Measurements from ENCODE around the gene GOT1. TPM values are rescaled to one million over a fixed set of nuclear protein-coding genes. Genes with fewer than 3 reads are reported as not detected.

The GOT1 gene
- total and polyA plus RNA-seq, 2 experiments from 2014 or later, result 36.8 to 37.7 TPM

DNA sequence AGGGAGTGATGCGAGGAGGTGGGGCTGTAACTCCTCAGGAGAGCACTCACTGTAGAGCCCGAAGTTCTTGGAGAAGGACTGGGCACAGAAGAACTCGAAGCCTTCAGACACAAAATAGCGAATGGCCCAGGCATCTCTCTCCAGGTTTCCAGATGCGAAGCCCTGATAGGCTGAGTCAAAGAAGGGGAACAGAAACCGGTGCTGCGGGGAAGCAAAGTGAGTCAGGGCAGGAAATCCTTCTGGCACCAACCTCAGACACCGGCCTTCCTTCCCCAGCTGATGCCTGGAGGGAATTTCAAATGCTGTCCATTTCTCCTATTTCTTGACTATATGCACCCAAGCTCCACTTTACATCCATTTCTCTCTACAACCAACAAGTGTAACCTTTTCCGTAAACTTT, 26.8 kb downstream of the GOT1 start:
- peaks cover 56% of the 10 kb centered on the region for H3K36me3 Mint-ChIP-seq (ENCODE audit: low read depth)
- TF ChIP-seq ZNF114 (CRISPR knock-in tag; IDR thresholded peaks at IDR 0.05) (no peak), CREB1 (CRISPR knock-in tag; IDR thresholded peaks at IDR 0.05; ENCODE audit: low read depth) (no peak), EZH2 (IDR thresholded peaks at IDR 0.05; ENCODE audit: low read depth, unreplicated experiment) (no peak), ZNF331 (CRISPR knock-in tag; IDR thresholded peaks at IDR 0.05; ENCODE audit: low read depth) (no peak), NANOG (IDR thresholded peaks at IDR 0.05; ENCODE audit: borderline replicate concordance) (no peak), STAT1 (IDR thresholded peaks at IDR 0.05; ENCODE audit: unreplicated experiment) (no peak), JUNB (IDR thresholded peaks at IDR 0.05; ENCODE audit: unreplicated experiment) (no peak), EZH2phosphoT487 (IDR thresholded peaks at IDR 0.05; ENCODE audit: unreplicated experiment) (no peak), POLR2AphosphoS5 (IDR thresholded peaks at IDR 0.05; ENCODE audit: low read depth) (no peak)
- TF ChIP-seq, protein P1, sequence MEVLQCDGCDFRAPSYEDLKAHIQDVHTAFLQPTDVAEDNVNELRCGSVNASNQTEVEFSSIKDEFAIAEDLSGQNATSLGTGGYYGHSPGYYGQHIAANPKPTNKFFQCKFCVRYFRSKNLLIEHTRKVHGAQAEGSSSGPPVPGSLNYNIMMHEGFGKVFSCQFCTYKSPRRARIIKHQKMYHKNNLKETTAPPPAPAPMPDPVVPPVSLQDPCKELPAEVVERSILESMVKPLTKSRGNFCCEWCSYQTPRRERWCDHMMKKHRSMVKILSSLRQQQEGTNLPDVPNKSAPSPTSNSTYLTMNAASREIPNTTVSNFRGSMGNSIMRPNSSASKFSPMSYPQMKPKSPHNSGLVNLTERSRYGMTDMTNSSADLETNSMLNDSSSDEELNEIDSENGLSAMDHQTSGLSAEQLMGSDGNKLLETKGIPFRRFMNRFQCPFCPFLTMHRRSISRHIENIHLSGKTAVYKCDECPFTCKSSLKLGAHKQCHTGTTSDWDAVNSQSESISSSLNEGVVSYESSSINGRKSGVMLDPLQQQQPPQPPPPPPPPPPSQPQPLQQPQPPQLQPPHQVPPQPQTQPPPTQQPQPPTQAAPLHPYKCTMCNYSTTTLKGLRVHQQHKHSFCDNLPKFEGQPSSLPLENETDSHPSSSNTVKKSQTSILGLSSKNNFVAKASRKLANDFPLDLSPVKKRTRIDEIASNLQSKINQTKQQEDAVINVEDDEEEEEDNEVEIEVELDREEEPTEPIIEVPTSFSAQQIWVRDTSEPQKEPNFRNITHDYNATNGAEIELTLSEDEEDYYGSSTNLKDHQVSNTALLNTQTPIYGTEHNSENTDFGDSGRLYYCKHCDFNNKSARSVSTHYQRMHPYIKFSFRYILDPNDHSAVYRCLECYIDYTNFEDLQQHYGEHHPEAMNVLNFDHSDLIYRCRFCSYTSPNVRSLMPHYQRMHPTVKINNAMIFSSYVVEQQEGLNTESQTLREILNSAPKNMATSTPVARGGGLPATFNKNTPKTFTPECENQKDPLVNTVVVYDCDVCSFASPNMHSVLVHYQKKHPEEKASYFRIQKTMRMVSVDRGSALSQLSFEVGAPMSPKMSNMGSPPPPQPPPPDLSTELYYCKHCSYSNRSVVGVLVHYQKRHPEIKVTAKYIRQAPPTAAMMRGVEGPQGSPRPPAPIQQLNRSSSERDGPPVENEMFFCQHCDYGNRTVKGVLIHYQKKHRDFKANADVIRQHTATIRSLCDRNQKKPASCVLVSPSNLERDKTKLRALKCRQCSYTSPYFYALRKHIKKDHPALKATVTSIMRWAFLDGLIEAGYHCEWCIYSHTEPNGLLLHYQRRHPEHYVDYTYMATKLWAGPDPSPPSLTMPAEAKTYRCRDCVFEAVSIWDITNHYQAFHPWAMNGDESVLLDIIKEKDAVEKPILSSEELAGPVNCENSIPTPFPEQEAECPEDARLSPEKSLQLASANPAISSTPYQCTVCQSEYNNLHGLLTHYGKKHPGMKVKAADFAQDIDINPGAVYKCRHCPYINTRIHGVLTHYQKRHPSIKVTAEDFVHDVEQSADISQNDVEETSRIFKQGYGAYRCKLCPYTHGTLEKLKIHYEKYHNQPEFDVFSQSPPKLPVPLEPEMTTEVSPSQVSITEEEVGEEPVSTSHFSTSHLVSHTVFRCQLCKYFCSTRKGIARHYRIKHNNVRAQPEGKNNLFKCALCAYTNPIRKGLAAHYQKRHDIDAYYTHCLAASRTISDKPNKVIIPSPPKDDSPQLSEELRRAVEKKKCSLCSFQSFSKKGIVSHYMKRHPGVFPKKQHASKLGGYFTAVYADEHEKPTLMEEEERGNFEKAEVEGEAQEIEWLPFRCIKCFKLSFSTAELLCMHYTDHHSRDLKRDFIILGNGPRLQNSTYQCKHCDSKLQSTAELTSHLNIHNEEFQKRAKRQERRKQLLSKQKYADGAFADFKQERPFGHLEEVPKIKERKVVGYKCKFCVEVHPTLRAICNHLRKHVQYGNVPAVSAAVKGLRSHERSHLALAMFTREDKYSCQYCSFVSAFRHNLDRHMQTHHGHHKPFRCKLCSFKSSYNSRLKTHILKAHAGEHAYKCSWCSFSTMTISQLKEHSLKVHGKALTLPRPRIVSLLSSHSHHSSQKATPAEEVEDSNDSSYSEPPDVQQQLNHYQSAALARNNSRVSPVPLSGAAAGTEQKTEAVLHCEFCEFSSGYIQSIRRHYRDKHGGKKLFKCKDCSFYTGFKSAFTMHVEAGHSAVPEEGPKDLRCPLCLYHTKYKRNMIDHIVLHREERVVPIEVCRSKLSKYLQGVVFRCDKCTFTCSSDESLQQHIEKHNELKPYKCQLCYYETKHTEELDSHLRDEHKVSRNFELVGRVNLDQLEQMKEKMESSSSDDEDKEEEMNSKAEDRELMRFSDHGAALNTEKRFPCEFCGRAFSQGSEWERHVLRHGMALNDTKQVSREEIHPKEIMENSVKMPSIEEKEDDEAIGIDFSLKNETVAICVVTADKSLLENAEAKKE (CRISPR knock-in tag; IDR thresholded peaks at IDR 0.05), result no peak
- TF ChIP-seq, protein P2, sequence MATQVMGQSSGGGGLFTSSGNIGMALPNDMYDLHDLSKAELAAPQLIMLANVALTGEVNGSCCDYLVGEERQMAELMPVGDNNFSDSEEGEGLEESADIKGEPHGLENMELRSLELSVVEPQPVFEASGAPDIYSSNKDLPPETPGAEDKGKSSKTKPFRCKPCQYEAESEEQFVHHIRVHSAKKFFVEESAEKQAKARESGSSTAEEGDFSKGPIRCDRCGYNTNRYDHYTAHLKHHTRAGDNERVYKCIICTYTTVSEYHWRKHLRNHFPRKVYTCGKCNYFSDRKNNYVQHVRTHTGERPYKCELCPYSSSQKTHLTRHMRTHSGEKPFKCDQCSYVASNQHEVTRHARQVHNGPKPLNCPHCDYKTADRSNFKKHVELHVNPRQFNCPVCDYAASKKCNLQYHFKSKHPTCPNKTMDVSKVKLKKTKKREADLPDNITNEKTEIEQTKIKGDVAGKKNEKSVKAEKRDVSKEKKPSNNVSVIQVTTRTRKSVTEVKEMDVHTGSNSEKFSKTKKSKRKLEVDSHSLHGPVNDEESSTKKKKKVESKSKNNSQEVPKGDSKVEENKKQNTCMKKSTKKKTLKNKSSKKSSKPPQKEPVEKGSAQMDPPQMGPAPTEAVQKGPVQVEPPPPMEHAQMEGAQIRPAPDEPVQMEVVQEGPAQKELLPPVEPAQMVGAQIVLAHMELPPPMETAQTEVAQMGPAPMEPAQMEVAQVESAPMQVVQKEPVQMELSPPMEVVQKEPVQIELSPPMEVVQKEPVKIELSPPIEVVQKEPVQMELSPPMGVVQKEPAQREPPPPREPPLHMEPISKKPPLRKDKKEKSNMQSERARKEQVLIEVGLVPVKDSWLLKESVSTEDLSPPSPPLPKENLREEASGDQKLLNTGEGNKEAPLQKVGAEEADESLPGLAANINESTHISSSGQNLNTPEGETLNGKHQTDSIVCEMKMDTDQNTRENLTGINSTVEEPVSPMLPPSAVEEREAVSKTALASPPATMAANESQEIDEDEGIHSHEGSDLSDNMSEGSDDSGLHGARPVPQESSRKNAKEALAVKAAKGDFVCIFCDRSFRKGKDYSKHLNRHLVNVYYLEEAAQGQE (IDR thresholded peaks at IDR 0.05; ENCODE audit: unreplicated experiment), result no peak
- TF ChIP-seq, protein P3, sequence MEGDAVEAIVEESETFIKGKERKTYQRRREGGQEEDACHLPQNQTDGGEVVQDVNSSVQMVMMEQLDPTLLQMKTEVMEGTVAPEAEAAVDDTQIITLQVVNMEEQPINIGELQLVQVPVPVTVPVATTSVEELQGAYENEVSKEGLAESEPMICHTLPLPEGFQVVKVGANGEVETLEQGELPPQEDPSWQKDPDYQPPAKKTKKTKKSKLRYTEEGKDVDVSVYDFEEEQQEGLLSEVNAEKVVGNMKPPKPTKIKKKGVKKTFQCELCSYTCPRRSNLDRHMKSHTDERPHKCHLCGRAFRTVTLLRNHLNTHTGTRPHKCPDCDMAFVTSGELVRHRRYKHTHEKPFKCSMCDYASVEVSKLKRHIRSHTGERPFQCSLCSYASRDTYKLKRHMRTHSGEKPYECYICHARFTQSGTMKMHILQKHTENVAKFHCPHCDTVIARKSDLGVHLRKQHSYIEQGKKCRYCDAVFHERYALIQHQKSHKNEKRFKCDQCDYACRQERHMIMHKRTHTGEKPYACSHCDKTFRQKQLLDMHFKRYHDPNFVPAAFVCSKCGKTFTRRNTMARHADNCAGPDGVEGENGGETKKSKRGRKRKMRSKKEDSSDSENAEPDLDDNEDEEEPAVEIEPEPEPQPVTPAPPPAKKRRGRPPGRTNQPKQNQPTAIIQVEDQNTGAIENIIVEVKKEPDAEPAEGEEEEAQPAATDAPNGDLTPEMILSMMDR (conservative IDR thresholded peaks at IDR 0.05; ENCODE audit: low read depth in 2 of 2), result no peak
- TF ChIP-seq, protein P4, sequence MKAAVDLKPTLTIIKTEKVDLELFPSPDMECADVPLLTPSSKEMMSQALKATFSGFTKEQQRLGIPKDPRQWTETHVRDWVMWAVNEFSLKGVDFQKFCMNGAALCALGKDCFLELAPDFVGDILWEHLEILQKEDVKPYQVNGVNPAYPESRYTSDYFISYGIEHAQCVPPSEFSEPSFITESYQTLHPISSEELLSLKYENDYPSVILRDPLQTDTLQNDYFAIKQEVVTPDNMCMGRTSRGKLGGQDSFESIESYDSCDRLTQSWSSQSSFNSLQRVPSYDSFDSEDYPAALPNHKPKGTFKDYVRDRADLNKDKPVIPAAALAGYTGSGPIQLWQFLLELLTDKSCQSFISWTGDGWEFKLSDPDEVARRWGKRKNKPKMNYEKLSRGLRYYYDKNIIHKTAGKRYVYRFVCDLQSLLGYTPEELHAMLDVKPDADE (IDR thresholded peaks at IDR 0.05), result no peak

More for the DNA sequence above, 26.8 kb downstream of the GOT1 start:
- Histone ChIP-seq H3K27ac (ENCODE audit: low read depth) (no peak overlapping the region), H3K79me2 (replicated peaks; ENCODE audit: insufficient read depth) (no peaks in the 10 kb centered on the region), H3F3A (replicated peaks; ENCODE audit: low read depth) (no peaks in the 10 kb centered on the region), H3K27me3 (ENCODE audit: insufficient read depth) (no peaks in the 10 kb centered on the region), H3K4me3 (no peak overlapping the region), H3K4me1 (ENCODE audit: insufficient read depth) (no peaks in the 10 kb centered on the region), H3K4me2 (no peak overlapping the region), H4K20me1 (replicated peaks; ENCODE audit: insufficient read depth) (peaks cover 3% of the 10 kb centered on the region; the same call in 1 of the 2 replicates), H3K9me2 (ENCODE audit: insufficient read depth) (no peaks in the 10 kb centered on the region), H3K36me3 (ENCODE audit: insufficient read depth) (peaks cover 18% of the 10 kb centered on the region; the same call in 1 of the 2 replicates), H2AFZ (no peak overlapping the region)
- Mint-ChIP-seq H3K27me3 (ENCODE audit: insufficient read depth, low read depth, poor library complexity) (no peaks in the 10 kb centered on the region), H3K9me3 (no peaks in the 10 kb centered on the region; the same call in 2 of the 3 replicates), H3K4me1 (no peaks in the 10 kb centered on the region), H3K4me3 (no peak overlapping the region), H3K27ac (no peak overlapping the region)
- DNase-seq (ENCODE audit: low spot score) (no peak), ATAC-seq (no peak)
